Measurements from ENCODE around the gene FILIP1.

The FILIP1 gene

GRCh38 chr6:75268121-75268987 is 225.2 kb downstream of the FILIP1 start:
- no peak for DNase-seq (ENCODE audit: low spot score)

GRCh38 chr6:75267461-75267860 is 226.1 kb downstream of the FILIP1 start:
- no peak for DNase-seq (ENCODE audit: low spot score)

- peak; percentile 59 for DNase-seq (ENCODE audit: low spot score)
These were observed 226.8 kb downstream of the FILIP1 start for GRCh38 chr6:75266716-75267291.

DNA sequence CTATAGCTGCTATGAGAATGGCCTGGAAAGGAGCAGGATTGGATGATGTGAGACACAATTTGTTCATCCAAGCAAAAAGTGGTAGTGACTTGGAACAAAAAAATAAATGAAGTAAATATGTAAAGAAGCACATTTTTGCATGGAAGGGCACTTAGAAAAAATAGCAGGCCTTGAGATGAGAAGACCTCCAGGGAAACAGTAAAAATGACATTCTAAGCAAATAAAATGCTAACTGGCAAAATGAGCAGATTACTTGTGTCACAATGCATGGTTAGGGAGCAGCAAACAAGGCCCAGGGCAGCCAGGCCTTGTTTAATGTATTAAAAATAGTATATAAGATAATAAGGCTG is 230.2 kb downstream of the FILIP1 start:
- no peak for DNase-seq (ENCODE audit: low spot score)

- no peak for DNase-seq (ENCODE audit: low spot score)
These were observed 230.7 kb downstream of the FILIP1 start for GRCh38 chr6:75262716-75263400.

GRCh38 chr6:75261299-75261698 is 232.3 kb downstream of the FILIP1 start:
- no peak for DNase-seq (ENCODE audit: low spot score)

- no peak for DNase-seq (ENCODE audit: low spot score)
These were observed 236.1 kb downstream of the FILIP1 start for GRCh38 chr6:75257343-75258087.

DNA sequence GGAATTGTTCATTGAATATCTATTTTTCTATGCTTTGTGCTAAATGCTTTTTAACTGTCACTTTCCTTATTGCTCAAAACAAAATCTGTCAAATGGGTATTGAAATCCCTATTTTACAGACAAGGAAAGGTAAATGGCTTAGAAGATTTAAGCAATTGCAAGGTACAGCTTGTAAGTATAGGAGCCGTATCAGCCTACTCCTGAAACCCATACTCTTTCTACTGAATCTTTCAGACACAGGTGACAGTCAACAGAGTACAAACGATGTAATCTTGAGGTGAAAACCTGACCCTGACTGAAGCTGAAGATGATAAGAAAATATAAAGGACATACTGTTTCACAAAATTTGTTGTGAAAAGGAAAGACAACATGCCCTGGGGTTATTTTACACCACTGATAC is 243.0 kb downstream of the FILIP1 start:
- DNase-seq (ENCODE audit: low spot score), result no peak

- no peak for DNase-seq (ENCODE audit: low spot score)
These were observed 243.8 kb downstream of the FILIP1 start for GRCh38 chr6:75249837-75250236.

GRCh38 chr6:75246386-75246785 is 247.2 kb downstream of the FILIP1 start:
- DNase-seq (ENCODE audit: low spot score), result no peak

- DNase-seq (ENCODE audit: low spot score), result no peak
These were observed 249.5 kb downstream of the FILIP1 start for GRCh38 chr6:75244063-75244584.

- DNase-seq (ENCODE audit: low spot score), result peak; percentile 88
These were observed 250.1 kb downstream of the FILIP1 start, which contains the start of gene COX7A2 for GRCh38 chr6:75243333-75244062. Gene COX7A2 (minus strand): TSS chr6:75243801. CDS start chr6:75243734, 67 bp downstream.
